Gastrocnemius medialis (tissue), 4 donors: ENCODE data around the gene STX7. TPM values are rescaled to one million over a fixed set of nuclear protein-coding genes. Genes with fewer than 3 reads are reported as not detected.
A peak's percentile ranks its signal among the peaks of the same experiment; 100 is the strongest.

Experiments used
- ATAC-seq, 2 donors: fragments of 150-250 bp; one replicate each; pipeline ENCODE4 v1.9.1; 2016
- DNase-seq, 2 donors: peaks; one replicate each; pipeline ENCODE4 v3.0.0-alpha.2; 2019
- H3K27ac ChIP-seq, 4 donors: fragments of 200-600 bp; sonication (generic); 1 replicate in 1 of 4; 2 replicates in 3 of 4; pipeline ENCODE4 v1.5.1; 2016 to 2018; ENCODE audit warnings: mild to moderate bottlenecking in 2 of 4, moderate library complexity in 1 of 4
- H3K27me3 ChIP-seq, 3 donors: fragments of 200-600 bp; sonication (generic) in 2 of 3; 1 replicate in 1 of 3; 2 replicates in 2 of 3; pipeline versions ENCODE4 v1.5.1 to v1.6.0; 2016 to 2019; ENCODE audit warnings: mild to moderate bottlenecking in 1 of 3, moderate library complexity in 1 of 3
- H3K36me3 ChIP-seq, 2 donors: fragments of 200-600 bp; sonication (generic) in 1 of 2; one replicate each; pipeline ENCODE4 v1.5.1; 2017 to 2018
- H3K4me1 ChIP-seq, 2 donors: fragments of 200-600 bp; sonication (generic) in 1 of 2; one replicate each; pipeline ENCODE4 v1.5.1; 2016 to 2017; ENCODE audit warnings: mild to moderate bottlenecking in 2 of 2
- H3K4me3 ChIP-seq, 4 donors: fragments of 200-600 bp; sonication (generic) in 3 of 4; 1 replicate in 1 of 4; 2 replicates in 3 of 4; pipeline ENCODE4 v1.5.1; 2016 to 2019; ENCODE audit warnings: mild to moderate bottlenecking in 2 of 4
- H3K9me3 ChIP-seq, 3 donors: fragments of 200-600 bp; sonication (generic) in 2 of 3; 1 replicate in 1 of 3; 2 replicates in 2 of 3; pipeline ENCODE4 v1.5.1; 2016 to 2019
- CTCF ChIP-seq, 5 experiments: fragments of 450-650 bp in 3 of 5; fragments of 200-600 bp in 2 of 5; sonication (generic) in 2 of 5; IDR thresholded peaks in 4 of 5; conservative IDR thresholded peaks in 1 of 5; 1 replicate in 4 of 5; 2 replicates in 1 of 5; pipeline ENCODE4 v1.5.1; 2016 to 2019; ENCODE audit warnings: antibody characterized with exemption in 5 of 5, mild to moderate bottlenecking in 3 of 5, moderate library complexity in 3 of 5
- POLR2A ChIP-seq, 2 donors: fragments of 450-650 bp; IDR thresholded peaks; one replicate each; pipeline ENCODE4 v1.6.1; 2017; ENCODE audit warnings: antibody characterized with exemption in 2 of 2, mild to moderate bottlenecking in 2 of 2, moderate library complexity in 2 of 2
- in situ Hi-C, 4 donors: fragments of 200-750 bp; cut with MboI; loops; one replicate each; pipeline versions ENCODE4 v1.15.0 to v1.8.0; 2017; ENCODE audit warnings: low sequenced_read_pairs in 4 of 4
- intact Hi-C: fragments of 100-400 bp; cut with DNase I; formaldehyde crosslinking; loops from one replicate; pipeline ENCODE4 v1.15.1; 2023; ENCODE audit warnings: low total_unique reads
- total RNA-seq, 4 donors: library from RNA; depleted of rRNA; stranded (reverse); fragments of >200 nt; gene quantifications; one replicate each; pipeline versions ENCODE4 v1.1.0 to v1.2.3, GENCODE V29; 2016

The STX7 gene
- total RNA-seq, 4 donors from 2014 or later, result 18.2 to 64.3 (median 20.6) TPM

DNA sequence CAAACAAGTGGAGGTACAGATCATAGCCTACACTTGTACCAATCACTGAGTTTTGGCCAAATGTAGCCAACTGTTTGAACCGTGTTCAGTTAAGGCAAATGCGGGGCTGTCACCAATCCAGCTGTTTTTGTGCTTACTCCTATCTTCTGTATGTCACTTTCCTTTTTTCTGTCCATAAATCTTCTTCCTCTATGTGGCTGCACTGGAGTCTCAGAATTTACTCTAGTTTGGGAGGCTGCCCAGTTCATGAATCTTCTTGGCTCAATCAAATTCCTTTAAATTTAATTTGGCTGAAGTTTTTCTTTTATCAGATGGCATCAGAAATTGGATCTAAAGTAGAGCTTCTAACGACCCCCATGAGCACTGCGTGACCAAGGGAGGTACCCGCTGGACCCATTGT, 11.7 kb upstream of the STX7 start:
- Histone ChIP-seq H3K36me3 (no peaks in the 10 kb centered on the region), H3K9me3 (no peaks in the 10 kb centered on the region), H3K27me3 (no peaks in the 10 kb centered on the region), H3K4me3 (no peak overlapping the region), H3K4me1 (no peaks in the 10 kb centered on the region), H3K27ac (no peak overlapping the region)
- in situ Hi-C loops (loop anchor here in 3 of 4 donors (25.0 kb wide), 4 partner anchors 238 to 1038 kb away; partner anchors contain the start of genes RPS12 (in 1 of the 3), SLC18B1 (in 1 of the 3) and VNN2 (in 1 of the 3)), intact Hi-C loops (no loop called here)
- ATAC-seq, result no peak
- no peak for DNase-seq
- TF ChIP-seq POLR2A (IDR thresholded peaks at IDR 0.05) (no peak), CTCF (IDR thresholded peaks at IDR 0.05 in 4 of 5, conservative IDR thresholded peaks at IDR 0.05 in 1 of 5) (no peak)

DNA sequence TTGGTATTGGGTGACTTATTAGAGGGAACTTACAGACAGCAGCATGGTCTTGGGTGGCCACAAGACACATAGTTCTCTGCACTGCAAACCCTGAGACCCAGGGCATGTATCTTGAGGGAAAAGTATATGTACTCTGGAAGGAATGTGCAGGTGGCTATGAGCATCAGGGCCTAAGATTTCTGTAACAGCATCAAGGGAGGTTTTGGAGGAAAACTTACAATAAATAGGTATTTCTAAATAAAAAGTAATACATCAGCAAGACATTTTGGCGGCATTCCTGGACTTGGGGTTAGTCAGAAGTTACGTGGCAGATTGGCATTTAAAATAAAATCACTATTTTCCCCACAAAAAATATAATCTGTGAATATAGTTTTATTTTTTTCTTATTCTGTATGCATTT, 8.0 kb upstream of the STX7 start:
- intact Hi-C loops (no loop called here), in situ Hi-C loops (loop anchor here in 2 of 4 donors (25.0 kb wide), 2 partner anchors 291 to 1041 kb away; partner anchors contain the start of gene RPS12 (in 1 of the 2))
- Histone ChIP-seq H3K27me3 (no peaks in the 10 kb centered on the region), H3K36me3 (no peaks in the 10 kb centered on the region), H3K27ac (no peak overlapping the region), H3K4me3 (no peak overlapping the region), H3K9me3 (no peaks in the 10 kb centered on the region), H3K4me1 (no peaks in the 10 kb centered on the region)
- ATAC-seq, result no peak
- TF ChIP-seq CTCF (IDR thresholded peaks at IDR 0.05 in 4 of 5, conservative IDR thresholded peaks at IDR 0.05 in 1 of 5) (no peak), POLR2A (IDR thresholded peaks at IDR 0.05) (no peak)
- DNase-seq, result no peak

GRCh38 chr6:132515386-132515785, 2.5 kb upstream of the STX7 start:
- ATAC-seq (no peak), DNase-seq (no peak)
- H3K27ac ChIP-seq, result no peak overlapping the region
- in situ Hi-C loops (loop anchor here in 2 of 4 donors (25.0 kb wide), 2 partner anchors 297 to 1047 kb away; partner anchors contain the start of gene RPS12 (in 1 of the 2)), intact Hi-C loops (loop anchor here (10.0 kb wide), 1 partner anchor 1049 kb away; no protein-coding TSS in a partner anchor)
- no peak overlapping the region for H3K4me3 ChIP-seq
- peaks cover 15 to 20% of the 10 kb centered on the region in 2 donors for H3K4me1 ChIP-seq
- no peak for TF ChIP-seq POLR2A (IDR thresholded peaks at IDR 0.05)
- TF ChIP-seq CTCF (IDR thresholded peaks at IDR 0.05 in 4 of 5, conservative IDR thresholded peaks at IDR 0.05 in 1 of 5), result no peak
- H3K27me3 ChIP-seq, result no peaks in the 10 kb centered on the region
- H3K9me3 ChIP-seq, result no peaks in the 10 kb centered on the region
- no peaks in the 10 kb centered on the region for H3K36me3 ChIP-seq

GRCh38 chr6:132513831-132514545, 1.1 kb upstream of the STX7 start:
- Histone ChIP-seq H3K4me3 (peak overlapping the region in 3 of 4 donors; percentile 77 to 93 (median 84)), H3K4me1 (peaks cover 15 to 20% of the 10 kb centered on the region in 2 donors), H3K9me3 (no peaks in the 10 kb centered on the region), H3K27me3 (no peaks in the 10 kb centered on the region), H3K27ac (peak overlapping the region in 2 of 4 donors; percentile 85 to 93), H3K36me3 (no peaks in the 10 kb centered on the region)
- intact Hi-C loops, result loop anchor here (10.0 kb wide), 1 partner anchor 1051 kb away; no protein-coding TSS in a partner anchor
- ATAC-seq (no peak), DNase-seq (no peak)
- no peak for TF ChIP-seq CTCF (IDR thresholded peaks at IDR 0.05 in 4 of 5, conservative IDR thresholded peaks at IDR 0.05 in 1 of 5)
- in situ Hi-C loops, result loop anchor here in 2 of 4 donors (25.0 kb wide), 2 partner anchors 298 to 1048 kb away; partner anchors contain the start of gene RPS12 (in 1 of the 2)
